A549 (cell line): ENCODE results near the gene CCT5.

ENCODE experiments used
- HDAC2 ChIP-seq: fragments of 200-600 bp; sonication (generic); IDR thresholded peaks from 2 replicates; pipeline ENCODE4 v1.6.1; 2016
- POLR2A ChIP-seq: IDR thresholded peaks from 2 replicates; pipeline ENCODE4 v1.6.1; 2012; ENCODE audit warnings: mild to moderate bottlenecking, low read length
- TF ChIP-seq, protein P1 (sequence below): fragments of 150-350 bp; IDR thresholded peaks from 2 replicates; pipeline ENCODE4 v1.6.1; 2014; ENCODE audit warnings: low read depth, mild to moderate bottlenecking, low read length
- TF ChIP-seq, protein P2 (sequence below): IDR thresholded peaks from 2 replicates; pipeline ENCODE4 v1.6.1; 2012; ENCODE audit warnings: low read depth, borderline replicate concordance
- TF ChIP-seq, protein P3 (sequence below): fragments of 250-450 bp; sonication (Bioruptor Pico); IDR thresholded peaks from 2 replicates; pipeline ENCODE4 v1.5.0; 2021; ENCODE audit warnings: mild to moderate bottlenecking, moderate library complexity, borderline replicate concordance
- TF ChIP-seq, protein P4 (sequence below): fragments of >200 bp; sonication (Bioruptor Twin); formaldehyde crosslinking; IDR thresholded peaks from 3 replicates; pipeline ENCODE4 v1.5.1; 2016

DNA sequence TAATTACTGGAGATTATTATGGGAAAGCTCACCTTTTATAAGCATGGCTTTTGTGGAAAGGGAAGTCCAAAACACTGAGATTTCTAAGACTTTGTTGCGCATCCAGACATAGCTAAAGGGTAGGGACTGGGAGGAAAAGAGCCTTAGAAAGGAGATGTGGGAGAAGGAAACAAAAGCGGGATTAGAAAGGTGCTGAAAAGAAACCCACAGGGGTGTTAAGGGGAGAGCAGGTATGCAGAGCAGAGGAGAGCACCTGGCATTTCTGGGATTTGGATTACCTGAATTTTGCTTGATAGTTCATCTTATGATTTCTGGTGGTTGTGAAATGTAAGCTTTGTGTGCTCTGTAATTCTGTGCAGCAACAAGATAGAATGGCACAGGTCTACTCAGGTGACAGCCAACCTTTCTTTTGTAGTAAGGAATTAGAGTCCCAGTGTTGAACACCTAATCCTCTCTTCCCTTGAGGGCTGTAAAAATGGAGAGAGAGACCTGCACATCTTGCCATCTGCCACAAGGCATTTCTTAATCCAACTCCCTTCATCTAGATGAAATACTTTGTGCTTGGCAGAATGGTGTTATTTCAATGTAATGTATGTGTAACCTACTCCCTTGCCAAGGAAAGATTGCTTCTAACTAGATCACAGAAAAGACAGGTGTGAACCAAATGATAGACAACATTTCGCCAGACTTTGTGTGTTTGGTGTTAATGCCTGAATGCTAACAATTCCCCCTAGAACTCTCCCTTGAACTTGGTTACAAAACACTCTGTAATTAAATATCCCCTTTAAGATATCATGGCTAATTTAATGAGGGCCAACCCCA, 47.8 kb upstream of the CCT5 start:
- TF ChIP-seq, protein P1, sequence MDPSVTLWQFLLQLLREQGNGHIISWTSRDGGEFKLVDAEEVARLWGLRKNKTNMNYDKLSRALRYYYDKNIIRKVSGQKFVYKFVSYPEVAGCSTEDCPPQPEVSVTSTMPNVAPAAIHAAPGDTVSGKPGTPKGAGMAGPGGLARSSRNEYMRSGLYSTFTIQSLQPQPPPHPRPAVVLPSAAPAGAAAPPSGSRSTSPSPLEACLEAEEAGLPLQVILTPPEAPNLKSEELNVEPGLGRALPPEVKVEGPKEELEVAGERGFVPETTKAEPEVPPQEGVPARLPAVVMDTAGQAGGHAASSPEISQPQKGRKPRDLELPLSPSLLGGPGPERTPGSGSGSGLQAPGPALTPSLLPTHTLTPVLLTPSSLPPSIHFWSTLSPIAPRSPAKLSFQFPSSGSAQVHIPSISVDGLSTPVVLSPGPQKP: no peak
- no peak for TF ChIP-seq POLR2A
- TF ChIP-seq, protein P2, sequence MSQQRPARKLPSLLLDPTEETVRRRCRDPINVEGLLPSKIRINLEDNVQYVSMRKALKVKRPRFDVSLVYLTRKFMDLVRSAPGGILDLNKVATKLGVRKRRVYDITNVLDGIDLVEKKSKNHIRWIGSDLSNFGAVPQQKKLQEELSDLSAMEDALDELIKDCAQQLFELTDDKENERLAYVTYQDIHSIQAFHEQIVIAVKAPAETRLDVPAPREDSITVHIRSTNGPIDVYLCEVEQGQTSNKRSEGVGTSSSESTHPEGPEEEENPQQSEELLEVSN: no peak
- TF ChIP-seq, protein P3, sequence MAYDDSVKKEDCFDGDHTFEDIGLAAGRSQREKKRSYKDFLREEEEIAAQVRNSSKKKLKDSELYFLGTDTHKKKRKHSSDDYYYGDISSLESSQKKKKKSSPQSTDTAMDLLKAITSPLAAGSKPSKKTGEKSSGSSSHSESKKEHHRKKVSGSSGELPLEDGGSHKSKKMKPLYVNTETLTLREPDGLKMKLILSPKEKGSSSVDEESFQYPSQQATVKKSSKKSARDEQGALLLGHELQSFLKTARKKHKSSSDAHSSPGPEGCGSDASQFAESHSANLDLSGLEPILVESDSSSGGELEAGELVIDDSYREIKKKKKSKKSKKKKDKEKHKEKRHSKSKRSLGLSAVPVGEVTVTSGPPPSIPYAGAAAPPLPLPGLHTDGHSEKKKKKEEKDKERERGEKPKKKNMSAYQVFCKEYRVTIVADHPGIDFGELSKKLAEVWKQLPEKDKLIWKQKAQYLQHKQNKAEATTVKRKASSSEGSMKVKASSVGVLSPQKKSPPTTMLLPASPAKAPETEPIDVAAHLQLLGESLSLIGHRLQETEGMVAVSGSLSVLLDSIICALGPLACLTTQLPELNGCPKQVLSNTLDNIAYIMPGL (CRISPR knock-in tag): no peak
- TF ChIP-seq, protein P4, sequence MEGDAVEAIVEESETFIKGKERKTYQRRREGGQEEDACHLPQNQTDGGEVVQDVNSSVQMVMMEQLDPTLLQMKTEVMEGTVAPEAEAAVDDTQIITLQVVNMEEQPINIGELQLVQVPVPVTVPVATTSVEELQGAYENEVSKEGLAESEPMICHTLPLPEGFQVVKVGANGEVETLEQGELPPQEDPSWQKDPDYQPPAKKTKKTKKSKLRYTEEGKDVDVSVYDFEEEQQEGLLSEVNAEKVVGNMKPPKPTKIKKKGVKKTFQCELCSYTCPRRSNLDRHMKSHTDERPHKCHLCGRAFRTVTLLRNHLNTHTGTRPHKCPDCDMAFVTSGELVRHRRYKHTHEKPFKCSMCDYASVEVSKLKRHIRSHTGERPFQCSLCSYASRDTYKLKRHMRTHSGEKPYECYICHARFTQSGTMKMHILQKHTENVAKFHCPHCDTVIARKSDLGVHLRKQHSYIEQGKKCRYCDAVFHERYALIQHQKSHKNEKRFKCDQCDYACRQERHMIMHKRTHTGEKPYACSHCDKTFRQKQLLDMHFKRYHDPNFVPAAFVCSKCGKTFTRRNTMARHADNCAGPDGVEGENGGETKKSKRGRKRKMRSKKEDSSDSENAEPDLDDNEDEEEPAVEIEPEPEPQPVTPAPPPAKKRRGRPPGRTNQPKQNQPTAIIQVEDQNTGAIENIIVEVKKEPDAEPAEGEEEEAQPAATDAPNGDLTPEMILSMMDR: no peak
- TF ChIP-seq HDAC2: no peak
